ENCODE results near the gene LEKR1. TPM values are rescaled to one million over a fixed set of nuclear protein-coding genes. Genes with fewer than 3 reads are reported as not detected.

LEKR1 gene
- total RNA-seq, 4 donors from 2014 or later: 0.22 to 1.3 (median 0.34) TPM; not detected in 1

- TF ChIP-seq CTCF (IDR thresholded peaks at IDR 0.05; ENCODE audit: low read depth): no peak
Observed at GRCh38 chr3:156918746-156919145, 92.6 kb downstream of the LEKR1 start.

- no peak for TF ChIP-seq CTCF (IDR thresholded peaks at IDR 0.05; ENCODE audit: low read depth)
Observed at GRCh38 chr3:156919818-156920217, 93.7 kb downstream of the LEKR1 start.

GRCh38 chr3:156920399-156920798 is 94.2 kb downstream of the LEKR1 start:
- no peak for TF ChIP-seq CTCF (IDR thresholded peaks at IDR 0.05; ENCODE audit: low read depth)

- no peak for TF ChIP-seq CTCF (IDR thresholded peaks at IDR 0.05; ENCODE audit: low read depth)
Observed at GRCh38 chr3:156923349-156923748, 97.2 kb downstream of the LEKR1 start.

GRCh38 chr3:156938724-156939123 is 112.6 kb downstream of the LEKR1 start:
- no peak for TF ChIP-seq CTCF (IDR thresholded peaks at IDR 0.05; ENCODE audit: low read depth)

GRCh38 chr3:156939315-156939714 is 113.2 kb downstream of the LEKR1 start:
- no peak for TF ChIP-seq CTCF (IDR thresholded peaks at IDR 0.05; ENCODE audit: low read depth)

GRCh38 chr3:156941311-156941710 is 115.2 kb downstream of the LEKR1 start:
- TF ChIP-seq CTCF (IDR thresholded peaks at IDR 0.05; ENCODE audit: low read depth): no peak
